HTERT RPE-1 (cell line): Measurements from ENCODE around the gene OR9A2.

Source experiments
- in situ Hi-C: fragments of 300-500 bp; cut with MboI; formaldehyde crosslinking; loops from 4 replicates; pipeline ENCODE4 v1.14.3; 2020; ENCODE audit warnings: low sequenced_read_pairs

Gene OR9A2

GRCh38 chr7:143023047-143023446 lies 3.9 kb downstream of the OR9A2 start:
- in situ Hi-C loops: loop anchor here (25.0 kb wide), 1 partner anchor 189 kb away; the partner anchor contains the start of gene TAS2R40

- in situ Hi-C loops: loop anchor here (25.0 kb wide), 1 partner anchor 193 kb away; the partner anchor contains the start of gene TAS2R40
Observed at GRCh38 chr7:143018931-143019330, 8.0 kb downstream of the OR9A2 start.

- in situ Hi-C loops: loop anchor here (25.0 kb wide), 1 partner anchor 195 kb away; the partner anchor contains the start of gene TAS2R40
Observed at GRCh38 chr7:143016996-143017395, 9.9 kb downstream of the OR9A2 start.

- in situ Hi-C loops: loop anchor here (25.0 kb wide), 1 partner anchor 196 kb away; the partner anchor contains the start of gene TAS2R40
Observed at GRCh38 chr7:143015926-143016490, 10.9 kb downstream of the OR9A2 start.

GRCh38 chr7:143015084-143015483 lies 11.8 kb downstream of the OR9A2 start:
- in situ Hi-C loops: loop anchor here (25.0 kb wide), 1 partner anchor 197 kb away; the partner anchor contains the start of gene TAS2R40

- in situ Hi-C loops: loop anchor here (25.0 kb wide), 1 partner anchor 198 kb away; the partner anchor contains the start of gene TAS2R40
Observed at GRCh38 chr7:143013893-143014292, 13.0 kb downstream of the OR9A2 start.

- in situ Hi-C loops: loop anchor here (25.0 kb wide), 1 partner anchor 199 kb away; the partner anchor contains the start of gene TAS2R40
Observed at GRCh38 chr7:143013473-143013872, 13.5 kb downstream of the OR9A2 start.

- in situ Hi-C loops: loop anchor here (25.0 kb wide), 1 partner anchor 200 kb away; the partner anchor contains the start of gene TAS2R40
Observed at GRCh38 chr7:143012409-143012808, 14.5 kb downstream of the OR9A2 start.

- in situ Hi-C loops: loop anchor here (25.0 kb wide), 1 partner anchor 200 kb away; the partner anchor contains the start of gene TAS2R40
Observed at GRCh38 chr7:143012001-143012400, 14.9 kb downstream of the OR9A2 start.

GRCh38 chr7:143008007-143008901 lies 18.7 kb downstream of the OR9A2 start:
- in situ Hi-C loops: loop anchor here (25.0 kb wide), 1 partner anchor 204 kb away; the partner anchor contains the start of gene TAS2R40

GRCh38 chr7:143005632-143006260 lies 21.2 kb downstream of the OR9A2 start:
- in situ Hi-C loops: loop anchor here (25.0 kb wide), 1 partner anchor 207 kb away; the partner anchor contains the start of gene TAS2R40

- in situ Hi-C loops: loop anchor here (25.0 kb wide), 1 partner anchor 209 kb away; the partner anchor contains the start of gene TAS2R40
Observed at GRCh38 chr7:143003393-143004051, 23.4 kb downstream of the OR9A2 start.

GRCh38 chr7:143002898-143003297 lies 24.0 kb downstream of the OR9A2 start:
- in situ Hi-C loops: loop anchor here (25.0 kb wide), 1 partner anchor 209 kb away; the partner anchor contains the start of gene TAS2R40

GRCh38 chr7:143002106-143002505 lies 24.8 kb downstream of the OR9A2 start:
- in situ Hi-C loops: loop anchor here (25.0 kb wide), 1 partner anchor 210 kb away; the partner anchor contains the start of gene TAS2R40

GRCh38 chr7:143000648-143001047 lies 26.3 kb downstream of the OR9A2 start:
- in situ Hi-C loops: loop anchor here (25.0 kb wide), 1 partner anchor 212 kb away; the partner anchor contains the start of gene TAS2R40

GRCh38 chr7:142999793-143000192 lies 27.1 kb downstream of the OR9A2 start:
- in situ Hi-C loops: loop anchor here (25.0 kb wide), 1 partner anchor 213 kb away; the partner anchor contains the start of gene TAS2R40

- in situ Hi-C loops: no loop called here
Observed at GRCh38 chr7:142998966-142999365, 28.0 kb downstream of the OR9A2 start.

GRCh38 chr7:142997456-142997989 lies 29.4 kb downstream of the OR9A2 start:
- in situ Hi-C loops: no loop called here

- in situ Hi-C loops: no loop called here
Observed at GRCh38 chr7:142992427-142992826, 34.5 kb downstream of the OR9A2 start.
